GM12878 (cell line): ENCODE results near the gene RHOB. TPM values are rescaled to one million over a fixed set of nuclear protein-coding genes. Genes with fewer than 3 reads are reported as not detected.
A peak's percentile ranks its signal among the peaks of the same experiment; 100 is the strongest.

Experiments used
- ATAC-seq: fragments of 200-7000 bp; cut with Tn5 transposase; 3 replicates; pipeline ENCODE4 v1.9.1; 2020; ENCODE audit warnings: mild to moderate bottlenecking, moderate library complexity
- BruUV-seq: library from RNA; stranded (reverse); fragments of 400-500 nt; replicated peaks from 2 replicates; lab custom pipeline; 2021; lab: Mats Ljungman, UMichigan
- CTCF ChIA-PET: fragments of 300-600 bp; sonication (Branson Sonifier 250); formaldehyde crosslinking; extraction: SDS; loops from one replicate; lab custom pipeline; 2021; ENCODE audit warnings: inconsistent platforms; lab: Yijun Ruan, JAX
- POLR2A ChIA-PET: fragments of 350-600 bp; formaldehyde crosslinking; extraction: SDS; loops from one replicate; lab custom pipeline; 2021; ENCODE audit warnings: inconsistent platforms; lab: Charles Lee
- RAD21 ChIA-PET: fragments of 300-600 bp; sonication (Branson Sonifier 250); formaldehyde crosslinking; loops from one replicate; lab custom pipeline; 2023; ENCODE audit warnings: antibody characterized with exemption; ENCODE audit not compliant: unreplicated experiment; lab: Charles Lee
- SMC1A ChIA-PET: fragments of 300-600 bp; sonication (Branson Sonifier 250); formaldehyde crosslinking; loops from one replicate; lab custom pipeline; 2023; ENCODE audit not compliant: unreplicated experiment, uncharacterized antibody; lab: Charles Lee
- DNase-seq: peaks from one replicate; pipeline ENCODE4 v3.0.0-alpha.2; 2011; ENCODE audit warnings: low read depth, low spot score
- FAIRE-seq: peaks from 3 replicates; lab custom pipeline; 2011; peaks lifted over from hg19 to GRCh38; lab: Jason Lieb, UNC
- H2AFZ ChIP-seq: 2 replicates; pipeline ENCODE4 v1.6.0; 2011; ENCODE audit warnings: low read depth, low read length, control low read depth; ENCODE audit not compliant: control insufficient read depth
- H3K27ac ChIP-seq: 2 replicates; pipeline ENCODE4 v1.5.1; 2011; ENCODE audit warnings: control low read depth; ENCODE audit not compliant: control insufficient read depth, insufficient read depth
- H3K27me3 ChIP-seq, 2 experiments: replicated peaks in 1 of 2; 2 replicates each; pipeline versions ENCODE4 v1.6.0 to v1.6.1; 2011; ENCODE audit warnings: low read length in 1 of 2; ENCODE audit not compliant: control insufficient read depth in 2 of 2, insufficient read depth in 2 of 2
- H3K36me3 ChIP-seq, 2 experiments: 2 replicates each; pipeline ENCODE4 v1.5.1; 2011; ENCODE audit warnings: low read length in 1 of 2; ENCODE audit not compliant: control insufficient read depth in 2 of 2, insufficient read depth in 2 of 2
- H3K4me1 ChIP-seq: 2 replicates; pipeline ENCODE4 v1.6.1; 2011; ENCODE audit warnings: mild to moderate bottlenecking, low read length, moderate library complexity, mixed read lengths; ENCODE audit not compliant: control insufficient read depth, insufficient read depth
- H3K4me2 ChIP-seq: 2 replicates; pipeline ENCODE4 v1.6.0; 2011; ENCODE audit warnings: control low read depth; ENCODE audit not compliant: control insufficient read depth, insufficient read depth
- H3K4me3 ChIP-seq: fragments of 200-600 bp; sonication (generic); 2 replicates; pipeline ENCODE4 v1.5.1; 2016
- H3K79me2 ChIP-seq: 2 replicates; pipeline ENCODE4 v1.6.0; 2011; ENCODE audit warnings: low read length; ENCODE audit not compliant: control insufficient read depth, insufficient read depth
- H3K9ac ChIP-seq: 2 replicates; pipeline ENCODE4 v1.8.0; 2011; ENCODE audit warnings: low read length, control low read depth, mixed read lengths; ENCODE audit not compliant: control insufficient read depth, insufficient read depth
- H3K9me3 ChIP-seq: replicated peaks from 3 replicates; pipeline ENCODE4 v1.5.1; 2011; ENCODE audit warnings: mild to moderate bottlenecking, low read length; ENCODE audit not compliant: control insufficient read depth, insufficient read depth
- H4K20me1 ChIP-seq: 2 replicates; pipeline ENCODE4 v1.6.0; 2011; ENCODE audit not compliant: control insufficient read depth, insufficient read depth
- IRF5 ChIP-seq: fragments of 450-650 bp; IDR thresholded peaks from 2 replicates; pipeline ENCODE4 v1.6.1; 2017; ENCODE audit warnings: borderline replicate concordance
- USF2 ChIP-seq: IDR thresholded peaks from 2 replicates; pipeline ENCODE4 v1.6.1; 2011; ENCODE audit warnings: low read depth, low read length, improper control_type of control experiment, borderline replicate concordance
- WGBS: methylation state at CpG from one replicate; pipeline ENCODE4 v1.1.6; 2016; ENCODE audit warnings: low lambda C conversion rate; ENCODE audit not compliant: insufficient replicate concordance, insufficient coverage; ENCODE audit errors: missing lambda C conversion rate; 5-methylcytosine and 5-hydroxymethylcytosine counted together
- in situ Hi-C: fragments of 300-500 bp; cut with MboI; formaldehyde crosslinking; loops from 9 replicates; pipeline ENCODE4 v1.14.3; 2018; ENCODE audit warnings: mixed read lengths
- intact Hi-C: fragments of 100-400 bp; cut with micrococcal nuclease; formaldehyde crosslinking; loops from one replicate; pipeline ENCODE4 v1.14.2; 2022; ENCODE audit not compliant: unreplicated experiment
- polyA plus RNA-seq, 11 experiments: library from polyadenylated mRNA; depleted of rRNA in 4 of 11; unstranded in 6 of 11; stranded (reverse) in 5 of 11; fragments of >200 nt; fragmentation: Nextera tagmentation in 4 of 11; fragmentation: Illumina TruSeq in 1 of 11; extraction: Ambion mirVana in 4 of 11; extraction: Trizol in 1 of 11; gene quantifications; 1 replicate in 1 of 11; 2 replicates in 10 of 11; pipeline versions ENCODE4 v1.2.1 to v1.2.3, GENCODE V29; 2011 to 2016; ENCODE audit warnings: inconsistent platforms in 2 of 11, missing spikeins in 2 of 11, low read depth in 1 of 11
- total RNA-seq, 4 experiments: library from RNA; depleted of rRNA in 3 of 4; stranded (reverse); fragments of >200 nt in 3 of 4; fragmentation: Illumina TruSeq in 1 of 4; extraction: Trizol in 1 of 4; gene quantifications; 2 replicates each; pipeline versions ENCODE4 v1.2.1 to v1.2.3, GENCODE V29; 2013 to 2021
- TF ChIP-seq, protein P1 (sequence below), 3 experiments: IDR thresholded peaks in 2 of 3; conservative IDR thresholded peaks in 1 of 3; 2 replicates each; pipeline ENCODE4 v1.5.1; 2011; ENCODE audit warnings: low read depth in 3 of 3, low read length in 3 of 3, mild to moderate bottlenecking in 3 of 3, control low read depth in 2 of 3, moderate library complexity in 2 of 3, inconsistent platforms in 1 of 3, mixed read lengths in 1 of 3; ENCODE audit not compliant: control insufficient read depth in 2 of 3, insufficient read depth in 1 of 3; ENCODE audit errors: extremely low read depth in 1 of 3
- TF ChIP-seq, protein P2 (sequence below): fragments of 450-650 bp; IDR thresholded peaks from 2 replicates; pipeline ENCODE4 v1.6.1; 2017; ENCODE audit warnings: mild to moderate bottlenecking

The RHOB gene
- total and polyA plus RNA-seq, 10 of the 15 experiments (the other 5 are each of a cell fraction or from before 2014, with no cell fraction given) = 0.03 to 4.5 (median 1.2) TPM

GRCh38 chr2:20436716-20437470, 10.0 kb upstream of the RHOB start:
- Histone ChIP-seq H3K27ac (no peak overlapping the region), H3K36me3 (no peaks in the 10 kb centered on the region), H3K4me3 (no peak overlapping the region), H4K20me1 (no peaks in the 10 kb centered on the region), H3K4me1 (no peaks in the 10 kb centered on the region), H3K9me3 (no peaks in the 10 kb centered on the region), H3K4me2 (no peak overlapping the region), H3K9ac (no peak overlapping the region), H3K27me3 (peaks cover 2 to 3% of the 10 kb centered on the region in 2 experiments; a peak in 2 of 4 replicates), H2AFZ (no peak overlapping the region), H3K79me2 (no peaks in the 10 kb centered on the region)
- ATAC-seq (peak; percentile 41; the same call in 1 of the 3 replicates), FAIRE-seq (no peak), DNase-seq (no peak)
- ChIA-PET POLR2A (interaction anchor here (0.6 to 1.2 kb wide), 3 partner anchors 9 to 285 kb away, joined by 3 to 4 read pairs (median 3); no protein-coding TSS in a partner anchor), SMC1A (interaction anchor here (0.8 to 1.7 kb wide), 7 partner anchors 13 to 214 kb away, joined by 3 to 6 read pairs (median 5); partner anchors contain the start of gene HS1BP3), CTCF (interaction anchor here (0.6 to 8.0 kb wide), 9 partner anchors 10 to 660 kb away, joined by 3 to 73 read pairs (median 9); partner anchors contain the start of genes HS1BP3 and RHOB), RAD21 (interaction anchor here (0.5 to 2.8 kb wide), 7 partner anchors 10 to 205 kb away, joined by 4 to 11 read pairs (median 5); partner anchors contain the start of gene RHOB)
- in situ Hi-C loops (loop anchor here (25.0 kb wide), 1 partner anchor 525 kb away; no protein-coding TSS in a partner anchor), intact Hi-C loops (no loop called here)
- no TSS peak for BruUV-seq
- TF ChIP-seq, protein P1, sequence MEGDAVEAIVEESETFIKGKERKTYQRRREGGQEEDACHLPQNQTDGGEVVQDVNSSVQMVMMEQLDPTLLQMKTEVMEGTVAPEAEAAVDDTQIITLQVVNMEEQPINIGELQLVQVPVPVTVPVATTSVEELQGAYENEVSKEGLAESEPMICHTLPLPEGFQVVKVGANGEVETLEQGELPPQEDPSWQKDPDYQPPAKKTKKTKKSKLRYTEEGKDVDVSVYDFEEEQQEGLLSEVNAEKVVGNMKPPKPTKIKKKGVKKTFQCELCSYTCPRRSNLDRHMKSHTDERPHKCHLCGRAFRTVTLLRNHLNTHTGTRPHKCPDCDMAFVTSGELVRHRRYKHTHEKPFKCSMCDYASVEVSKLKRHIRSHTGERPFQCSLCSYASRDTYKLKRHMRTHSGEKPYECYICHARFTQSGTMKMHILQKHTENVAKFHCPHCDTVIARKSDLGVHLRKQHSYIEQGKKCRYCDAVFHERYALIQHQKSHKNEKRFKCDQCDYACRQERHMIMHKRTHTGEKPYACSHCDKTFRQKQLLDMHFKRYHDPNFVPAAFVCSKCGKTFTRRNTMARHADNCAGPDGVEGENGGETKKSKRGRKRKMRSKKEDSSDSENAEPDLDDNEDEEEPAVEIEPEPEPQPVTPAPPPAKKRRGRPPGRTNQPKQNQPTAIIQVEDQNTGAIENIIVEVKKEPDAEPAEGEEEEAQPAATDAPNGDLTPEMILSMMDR (IDR thresholded peaks at IDR 0.05 in 2 of 3, conservative IDR thresholded peaks at IDR 0.05 in 1 of 3; ENCODE audit: control insufficient read depth in 2 of 3, extremely low read depth in 1 of 3, insufficient read depth in 1 of 3, low read depth in 3 of 3, low read length in 3 of 3) = 0 out of 6 replicates have a peak, but pooled peaks of 1 of the 3 experiments have one; percentile 5
- TF ChIP-seq, protein P2, sequence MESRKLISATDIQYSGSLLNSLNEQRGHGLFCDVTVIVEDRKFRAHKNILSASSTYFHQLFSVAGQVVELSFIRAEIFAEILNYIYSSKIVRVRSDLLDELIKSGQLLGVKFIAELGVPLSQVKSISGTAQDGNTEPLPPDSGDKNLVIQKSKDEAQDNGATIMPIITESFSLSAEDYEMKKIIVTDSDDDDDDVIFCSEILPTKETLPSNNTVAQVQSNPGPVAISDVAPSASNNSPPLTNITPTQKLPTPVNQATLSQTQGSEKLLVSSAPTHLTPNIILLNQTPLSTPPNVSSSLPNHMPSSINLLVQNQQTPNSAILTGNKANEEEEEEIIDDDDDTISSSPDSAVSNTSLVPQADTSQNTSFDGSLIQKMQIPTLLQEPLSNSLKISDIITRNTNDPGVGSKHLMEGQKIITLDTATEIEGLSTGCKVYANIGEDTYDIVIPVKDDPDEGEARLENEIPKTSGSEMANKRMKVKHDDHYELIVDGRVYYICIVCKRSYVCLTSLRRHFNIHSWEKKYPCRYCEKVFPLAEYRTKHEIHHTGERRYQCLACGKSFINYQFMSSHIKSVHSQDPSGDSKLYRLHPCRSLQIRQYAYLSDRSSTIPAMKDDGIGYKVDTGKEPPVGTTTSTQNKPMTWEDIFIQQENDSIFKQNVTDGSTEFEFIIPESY = no peak
- no peak for TF ChIP-seq IRF5
- TF ChIP-seq USF2 = no peak
- WGBS = 50% methylated on average over 7 of the region's 7 CpGs
